Thyroid gland (tissue), 4 donors: ENCODE data around the gene PCYT1B. TPM values are rescaled to one million over a fixed set of nuclear protein-coding genes. Genes with fewer than 3 reads are reported as not detected.

Experiments
- DNase-seq, 2 donors: peaks; one replicate each; pipeline ENCODE4 v3.0.0-alpha.2; 2019
- H3K27ac ChIP-seq, 3 donors: fragments of 200-600 bp; sonication (generic); 1 replicate in 2 of 3; 2 replicates in 1 of 3; pipeline ENCODE4 v1.5.1; 2016 to 2019; ENCODE audit warnings: mild to moderate bottlenecking in 1 of 3, moderate library complexity in 1 of 3
- H3K27me3 ChIP-seq: fragments of 200-600 bp; sonication (generic); one replicate; pipeline ENCODE4 v1.5.1; 2019
- H3K36me3 ChIP-seq, 2 donors: fragments of 200-600 bp; sonication (generic); one replicate each; pipeline ENCODE4 v1.5.1; 2016 to 2019
- H3K4me1 ChIP-seq, 2 donors: fragments of 200-600 bp; sonication (generic); one replicate each; pipeline ENCODE4 v1.5.1; 2017 to 2019
- H3K4me3 ChIP-seq, 3 donors: fragments of 200-600 bp; sonication (generic); replicated peaks in 1 of 3; 1 replicate in 2 of 3; 2 replicates in 1 of 3; pipeline ENCODE4 v1.5.1; 2016; ENCODE audit warnings: mild to moderate bottlenecking in 1 of 3
- H3K9me3 ChIP-seq: fragments of 200-600 bp; sonication (generic); one replicate; pipeline ENCODE4 v1.5.1; 2017
- POLR2A ChIP-seq, 2 donors: fragments of 450-650 bp; IDR thresholded peaks; one replicate each; pipeline ENCODE4 v1.6.1; 2017; ENCODE audit warnings: antibody characterized with exemption in 2 of 2, mild to moderate bottlenecking in 2 of 2, moderate library complexity in 1 of 2
- WGBS, 2 donors: methylation state at CpG; one replicate each; pipeline ENCODE4 v1.1.5; 2017; 5-methylcytosine and 5-hydroxymethylcytosine counted together
- intact Hi-C: fragments of 100-400 bp; cut with DNase I; formaldehyde crosslinking; loops from one replicate; pipeline ENCODE4 v1.15.1; 2023
- total RNA-seq, 4 donors: library from RNA; depleted of rRNA; stranded (reverse); fragments of >200 nt; gene quantifications; one replicate each; pipeline ENCODE4 v1.2.3, GENCODE V29; 2016
- TF ChIP-seq, protein P1 (sequence below), 6 experiments: fragments of 200-600 bp in 3 of 6; fragments of 450-650 bp in 3 of 6; sonication (generic) in 3 of 6; IDR thresholded peaks; one replicate each; pipeline ENCODE4 v1.5.1; 2016 to 2019; ENCODE audit warnings: antibody characterized with exemption in 6 of 6, mild to moderate bottlenecking in 2 of 6, inconsistent platforms in 1 of 6, moderate library complexity in 1 of 6

Gene PCYT1B
- total RNA-seq, 4 donors from 2014 or later = 0.13 TPM; not detected in 3

DNA sequence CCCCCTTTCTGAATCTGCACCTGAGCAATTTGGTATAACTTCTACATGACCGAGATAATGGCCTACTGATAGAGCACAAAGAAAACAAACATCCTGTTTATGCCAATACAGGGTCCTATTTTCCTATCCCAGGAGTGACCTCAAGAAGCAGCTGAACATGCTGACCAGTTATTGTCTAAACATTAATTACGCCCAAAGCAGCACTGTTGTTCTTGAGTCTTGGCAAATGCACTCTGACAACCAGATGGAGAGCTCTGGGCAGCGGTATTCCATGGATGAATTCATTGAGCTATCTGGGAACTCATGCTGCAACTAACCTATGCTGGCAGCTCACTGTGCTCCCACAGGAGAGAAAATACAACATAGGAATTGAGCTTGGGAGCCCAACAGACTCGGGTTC lies 52.6 kb downstream of the PCYT1B start:
- Histone ChIP-seq H3K36me3 (no peaks in the 10 kb centered on the region), H3K27ac (no peak overlapping the region), H3K4me1 (no peaks in the 10 kb centered on the region), H3K27me3 (no peaks in the 10 kb centered on the region), H3K9me3 (no peaks in the 10 kb centered on the region), H3K4me3 (no peak overlapping the region)
- peak; percentile 1 to 5 for DNase-seq
- TF ChIP-seq POLR2A (IDR thresholded peaks at IDR 0.05) = no peak
- TF ChIP-seq, protein P1, sequence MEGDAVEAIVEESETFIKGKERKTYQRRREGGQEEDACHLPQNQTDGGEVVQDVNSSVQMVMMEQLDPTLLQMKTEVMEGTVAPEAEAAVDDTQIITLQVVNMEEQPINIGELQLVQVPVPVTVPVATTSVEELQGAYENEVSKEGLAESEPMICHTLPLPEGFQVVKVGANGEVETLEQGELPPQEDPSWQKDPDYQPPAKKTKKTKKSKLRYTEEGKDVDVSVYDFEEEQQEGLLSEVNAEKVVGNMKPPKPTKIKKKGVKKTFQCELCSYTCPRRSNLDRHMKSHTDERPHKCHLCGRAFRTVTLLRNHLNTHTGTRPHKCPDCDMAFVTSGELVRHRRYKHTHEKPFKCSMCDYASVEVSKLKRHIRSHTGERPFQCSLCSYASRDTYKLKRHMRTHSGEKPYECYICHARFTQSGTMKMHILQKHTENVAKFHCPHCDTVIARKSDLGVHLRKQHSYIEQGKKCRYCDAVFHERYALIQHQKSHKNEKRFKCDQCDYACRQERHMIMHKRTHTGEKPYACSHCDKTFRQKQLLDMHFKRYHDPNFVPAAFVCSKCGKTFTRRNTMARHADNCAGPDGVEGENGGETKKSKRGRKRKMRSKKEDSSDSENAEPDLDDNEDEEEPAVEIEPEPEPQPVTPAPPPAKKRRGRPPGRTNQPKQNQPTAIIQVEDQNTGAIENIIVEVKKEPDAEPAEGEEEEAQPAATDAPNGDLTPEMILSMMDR (IDR thresholded peaks at IDR 0.05) = no peak
- intact Hi-C loops = no loop called here
- WGBS, 2 donors = 46 to 67% methylated on average over 2 to 3 of the region's 4 CpGs

DNA sequence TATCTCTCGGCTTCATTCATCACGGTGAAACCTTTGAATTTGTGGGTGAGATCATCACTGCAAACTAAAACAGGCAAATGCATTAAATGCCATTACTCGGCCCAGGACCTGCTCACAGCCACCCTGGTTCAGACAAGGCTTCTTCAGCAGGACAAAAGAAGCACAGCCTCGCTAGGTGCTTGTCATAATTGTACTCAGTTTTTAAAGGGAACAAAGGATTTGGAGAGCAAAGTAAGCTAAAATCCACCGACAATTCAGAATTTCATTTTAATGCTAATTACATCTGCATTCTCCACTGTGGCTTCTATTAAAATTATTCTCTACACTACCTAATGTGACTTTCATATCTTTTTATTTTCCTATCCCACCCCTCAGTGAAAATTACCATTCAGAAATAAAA lies 57.0 kb downstream of the PCYT1B start:
- DNase-seq = no peak
- 77 to 89% methylated on average over 5 of the region's 5 CpGs for WGBS, 2 donors
- TF ChIP-seq, protein P1 (IDR thresholded peaks at IDR 0.05) = no peak
- no peak for TF ChIP-seq POLR2A (IDR thresholded peaks at IDR 0.05)
- Histone ChIP-seq H3K9me3 (no peaks in the 10 kb centered on the region), H3K27ac (no peak overlapping the region), H3K36me3 (no peaks in the 10 kb centered on the region), H3K4me1 (no peaks in the 10 kb centered on the region), H3K4me3 (no peak overlapping the region), H3K27me3 (no peaks in the 10 kb centered on the region)
- intact Hi-C loops = no loop called here

DNA sequence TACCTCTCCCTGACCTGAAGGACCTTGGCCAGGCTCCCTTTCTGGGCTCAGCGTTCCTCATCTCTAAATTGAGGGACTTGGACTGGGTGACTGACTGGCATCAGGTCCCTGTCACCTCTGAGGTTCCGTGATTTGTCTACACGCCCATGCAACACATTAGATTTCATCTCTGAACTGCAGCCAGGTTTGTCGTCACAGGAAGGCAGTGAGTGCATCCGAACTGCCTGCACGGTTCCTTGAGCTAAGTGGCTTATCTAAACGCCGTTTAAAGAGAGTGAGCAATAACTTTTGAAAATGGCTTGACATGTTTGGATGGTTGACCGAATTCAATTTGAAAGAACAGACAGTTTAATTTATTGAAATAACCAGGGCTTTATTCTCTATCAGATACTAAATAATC lies 70.1 kb downstream of the PCYT1B start:
- 35 to 53% methylated on average over 6 to 9 of the region's 9 CpGs for WGBS, 2 donors
- intact Hi-C loops = no loop called here
- H3K27me3 ChIP-seq = no peaks in the 10 kb centered on the region
- TF ChIP-seq, protein P1 (IDR thresholded peaks at IDR 0.05) = no peak
- TF ChIP-seq POLR2A (IDR thresholded peaks at IDR 0.05) = no peak
- DNase-seq = peak; percentile 50 to 63
- H3K36me3 ChIP-seq = no peaks in the 10 kb centered on the region
- no peaks in the 10 kb centered on the region for H3K4me1 ChIP-seq
- no peak overlapping the region for H3K4me3 ChIP-seq
- H3K27ac ChIP-seq = no peak overlapping the region
- no peaks in the 10 kb centered on the region for H3K9me3 ChIP-seq

DNA sequence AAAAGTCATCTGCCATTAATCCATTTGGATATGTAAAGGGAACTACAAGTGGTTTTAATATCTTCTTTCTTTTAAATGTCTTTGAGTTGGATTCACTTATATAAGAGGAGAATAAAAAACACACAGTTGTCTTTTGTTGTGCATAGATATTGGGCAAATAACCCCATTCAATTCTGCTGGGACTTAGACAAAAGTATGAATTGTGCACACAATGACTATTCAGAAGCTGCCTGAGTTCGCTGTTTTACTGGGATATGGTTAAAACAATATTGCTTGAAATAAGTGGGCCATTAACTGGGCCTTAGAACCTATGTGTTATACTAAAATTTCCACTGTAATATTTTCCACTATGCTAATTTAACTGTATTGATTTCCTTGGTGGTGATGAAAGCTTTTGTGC lies 71.7 kb downstream of the PCYT1B start:
- Histone ChIP-seq H3K27ac (no peak overlapping the region), H3K27me3 (no peaks in the 10 kb centered on the region), H3K4me3 (no peak overlapping the region), H3K4me1 (no peaks in the 10 kb centered on the region), H3K36me3 (no peaks in the 10 kb centered on the region), H3K9me3 (no peaks in the 10 kb centered on the region)
- 92 to 100% methylated on average over 1 of the region's 1 CpG for WGBS, 2 donors
- intact Hi-C loops = no loop called here
- no peak for DNase-seq
- no peak for TF ChIP-seq POLR2A (IDR thresholded peaks at IDR 0.05)

DNA sequence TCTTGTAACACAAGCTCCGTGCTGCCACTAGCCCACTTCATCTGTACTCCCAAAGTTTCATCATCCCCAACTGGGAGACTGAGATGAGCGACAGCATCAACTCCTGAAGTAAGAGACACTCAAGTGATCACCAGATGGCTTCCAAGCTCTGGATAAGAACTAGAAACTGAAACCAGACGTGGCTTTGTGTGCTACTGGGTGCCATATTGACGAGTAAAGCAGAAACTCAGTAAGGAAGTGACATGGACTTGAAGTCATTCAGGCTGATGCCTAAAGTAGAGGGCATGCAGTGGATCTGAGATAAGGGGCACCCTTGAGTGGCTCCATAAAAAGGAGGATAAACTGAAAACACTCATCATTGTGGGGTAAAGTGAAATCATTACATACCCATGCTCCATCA lies 72.4 kb downstream of the PCYT1B start:
- Histone ChIP-seq H3K27ac (no peak overlapping the region), H3K4me3 (no peak overlapping the region), H3K36me3 (no peaks in the 10 kb centered on the region), H3K9me3 (no peaks in the 10 kb centered on the region), H3K4me1 (no peaks in the 10 kb centered on the region), H3K27me3 (no peaks in the 10 kb centered on the region)
- WGBS, 2 donors = 85 to 89% methylated on average over 3 to 4 of the region's 4 CpGs
- TF ChIP-seq POLR2A (IDR thresholded peaks at IDR 0.05) = no peak
- TF ChIP-seq, protein P1 (IDR thresholded peaks at IDR 0.05) = no peak
- no peak for DNase-seq
- intact Hi-C loops = no loop called here

DNA sequence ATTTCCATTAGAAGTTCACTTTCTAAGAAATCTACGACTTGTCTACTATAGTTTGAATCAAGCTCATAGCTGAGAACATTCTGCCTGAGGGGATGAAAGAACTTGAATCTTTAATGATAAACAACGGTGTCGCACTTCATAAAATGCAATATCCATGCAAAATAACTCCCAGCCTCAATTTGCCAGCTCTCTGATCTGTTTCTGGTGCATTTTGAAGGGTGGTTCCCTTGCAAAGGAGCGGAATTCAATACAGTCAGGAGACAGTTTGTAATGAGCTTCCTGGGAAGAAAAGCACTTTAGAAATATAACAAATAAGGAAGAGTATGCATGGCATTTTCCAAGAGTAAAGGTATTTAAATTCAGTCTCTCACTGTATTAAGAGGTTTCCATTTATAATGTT lies 80.0 kb downstream of the PCYT1B start:
- Histone ChIP-seq H3K4me3 (no peak overlapping the region), H3K27me3 (no peaks in the 10 kb centered on the region), H3K4me1 (no peaks in the 10 kb centered on the region), H3K9me3 (no peaks in the 10 kb centered on the region), H3K27ac (no peak overlapping the region), H3K36me3 (no peaks in the 10 kb centered on the region)
- no peak for DNase-seq
- intact Hi-C loops = no loop called here
- 83% methylated on average over 4 of the region's 4 CpGs for WGBS, 2 donors
- TF ChIP-seq, protein P1 (IDR thresholded peaks at IDR 0.05) = no peak
- no peak for TF ChIP-seq POLR2A (IDR thresholded peaks at IDR 0.05)
